ENCODE results near the gene TFPI. TPM values are rescaled to one million over a fixed set of nuclear protein-coding genes. Genes with fewer than 3 reads are reported as not detected.

TFPI gene
- total and polyA plus RNA-seq, 12 donors = 12.6 to 51.0 (median 21.0) TPM

DNA sequence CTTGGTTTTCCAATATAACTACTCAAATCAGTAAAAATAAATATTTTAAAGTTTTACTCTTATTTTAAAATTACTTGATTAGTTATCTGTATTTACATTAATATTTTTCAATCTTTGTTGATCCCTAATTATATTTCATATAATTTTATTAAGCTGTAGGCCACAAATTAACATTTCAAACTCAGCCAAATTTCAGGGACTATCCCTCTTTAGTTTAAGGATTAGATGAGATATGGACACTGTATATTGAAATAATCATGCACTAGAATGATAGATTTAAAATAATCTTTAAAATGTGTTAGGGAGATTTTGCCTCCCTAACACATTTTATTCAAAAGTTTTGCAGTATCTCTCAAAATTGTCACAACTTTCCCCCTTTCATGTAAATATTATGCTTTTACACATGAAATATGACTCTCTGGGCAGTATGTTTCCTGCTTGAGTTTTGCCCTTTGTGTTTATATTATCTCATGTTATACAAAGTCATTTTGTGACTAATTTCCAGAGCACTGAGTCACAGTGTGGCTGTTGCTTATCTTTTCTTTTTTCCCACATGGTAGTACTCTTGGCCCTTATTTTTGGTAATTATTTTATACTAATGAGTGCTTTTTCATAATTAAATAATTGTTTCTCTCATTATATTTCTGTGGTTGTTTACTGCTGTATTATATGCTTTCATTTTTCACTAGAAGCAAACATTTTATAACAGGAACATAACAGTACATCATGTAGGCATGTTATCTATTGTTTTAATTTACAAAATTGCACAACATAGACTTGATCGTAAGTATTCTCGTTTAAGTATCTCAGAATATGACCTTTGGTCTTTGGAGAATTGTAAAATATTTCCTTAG lies 1.2 kb downstream of the TFPI start:
- intact Hi-C loops (cut with DNase I) = no loop called here
- Histone ChIP-seq H3K4me1 (peaks cover 0 to 32% (median 13%) of the 10 kb centered on the region in 9 donors), H3K27ac (peak overlapping the region in 8 of 10 donors; percentile 57 to 86 (median 76)), H3K9me3 (no peaks in the 10 kb centered on the region), H3K27me3 (no peaks in the 10 kb centered on the region), H3K36me3 (no peaks in the 10 kb centered on the region), H3K4me3 (peak overlapping the region in 9 of 10 donors; percentile 33 to 61 (median 56))
- ATAC-seq (peak in 5 of 8 donors; percentile 32 to 57 (median 43)), DNase-seq (no peak)
- TF ChIP-seq, protein P1, sequence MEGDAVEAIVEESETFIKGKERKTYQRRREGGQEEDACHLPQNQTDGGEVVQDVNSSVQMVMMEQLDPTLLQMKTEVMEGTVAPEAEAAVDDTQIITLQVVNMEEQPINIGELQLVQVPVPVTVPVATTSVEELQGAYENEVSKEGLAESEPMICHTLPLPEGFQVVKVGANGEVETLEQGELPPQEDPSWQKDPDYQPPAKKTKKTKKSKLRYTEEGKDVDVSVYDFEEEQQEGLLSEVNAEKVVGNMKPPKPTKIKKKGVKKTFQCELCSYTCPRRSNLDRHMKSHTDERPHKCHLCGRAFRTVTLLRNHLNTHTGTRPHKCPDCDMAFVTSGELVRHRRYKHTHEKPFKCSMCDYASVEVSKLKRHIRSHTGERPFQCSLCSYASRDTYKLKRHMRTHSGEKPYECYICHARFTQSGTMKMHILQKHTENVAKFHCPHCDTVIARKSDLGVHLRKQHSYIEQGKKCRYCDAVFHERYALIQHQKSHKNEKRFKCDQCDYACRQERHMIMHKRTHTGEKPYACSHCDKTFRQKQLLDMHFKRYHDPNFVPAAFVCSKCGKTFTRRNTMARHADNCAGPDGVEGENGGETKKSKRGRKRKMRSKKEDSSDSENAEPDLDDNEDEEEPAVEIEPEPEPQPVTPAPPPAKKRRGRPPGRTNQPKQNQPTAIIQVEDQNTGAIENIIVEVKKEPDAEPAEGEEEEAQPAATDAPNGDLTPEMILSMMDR (IDR thresholded peaks at IDR 0.05) = no peak
- 53 to 60% methylated on average over 2 of the region's 2 CpGs for WGBS, 2 donors

DNA sequence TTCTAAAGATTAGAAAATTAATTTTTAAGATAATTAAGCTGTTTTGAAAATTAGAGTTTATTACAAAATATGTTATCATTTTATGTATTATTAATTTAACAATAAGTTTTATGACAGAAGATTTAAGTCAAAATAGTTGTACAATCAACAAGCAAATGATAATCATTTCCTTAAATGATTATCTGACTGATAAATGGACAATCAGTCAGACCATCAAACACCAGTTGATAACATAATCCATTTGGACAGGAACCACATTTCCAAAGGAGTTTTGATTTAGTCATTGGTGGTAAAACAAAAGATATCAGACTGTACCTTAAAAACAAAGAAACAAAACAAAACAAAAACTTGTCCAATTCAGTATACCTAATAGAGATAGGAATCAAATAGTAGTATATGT lies 1.9 kb downstream of the TFPI start:
- Histone ChIP-seq H3K36me3 (no peaks in the 10 kb centered on the region), H3K27me3 (no peaks in the 10 kb centered on the region), H3K27ac (peak overlapping the region in 7 of 10 donors; percentile 57 to 86 (median 77)), H3K4me1 (peaks cover 0 to 38% (median 14%) of the 10 kb centered on the region in 9 donors), H3K4me3 (peak overlapping the region in 9 of 10 donors; percentile 33 to 61 (median 56)), H3K9me3 (no peaks in the 10 kb centered on the region)
- intact Hi-C loops (cut with DNase I) = no loop called here
- DNase-seq = no peak
- ATAC-seq = no peak
- TF ChIP-seq, protein P1 (IDR thresholded peaks at IDR 0.05) = no peak

DNA sequence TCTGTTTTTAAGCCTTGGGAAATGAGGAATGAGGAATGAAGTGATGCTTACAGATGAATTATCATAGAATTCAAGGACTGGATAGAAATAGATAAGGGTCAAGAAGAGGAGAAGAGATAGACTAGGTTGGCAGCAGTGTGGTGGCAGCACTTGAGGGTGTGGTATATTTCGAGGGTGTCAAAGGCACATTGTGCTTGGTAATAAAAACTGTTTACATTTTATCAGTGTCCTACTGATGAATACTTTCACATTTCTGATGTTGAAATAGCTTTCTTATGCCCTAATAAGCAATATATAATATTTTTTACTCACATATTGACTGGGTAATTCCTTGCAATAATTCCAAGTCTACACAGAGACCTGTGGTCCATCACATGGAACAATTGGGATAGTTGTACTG lies 3.4 kb downstream of the TFPI start:
- Histone ChIP-seq H3K4me1 (peaks cover 0 to 53% (median 24%) of the 10 kb centered on the region in 9 donors), H3K27me3 (no peaks in the 10 kb centered on the region), H3K4me3 (peak overlapping the region in 8 of 10 donors; percentile 19 to 61 (median 56)), H3K9me3 (no peaks in the 10 kb centered on the region), H3K27ac (peak overlapping the region in 7 of 10 donors; percentile 4 to 86 (median 77)), H3K36me3 (no peaks in the 10 kb centered on the region)
- intact Hi-C loops (cut with DNase I) = no loop called here
- TF ChIP-seq, protein P1 (IDR thresholded peaks at IDR 0.05) = no peak
- DNase-seq (no peak), ATAC-seq (no peak)
- 65 to 74% methylated on average over 1 of the region's 1 CpG for WGBS, 2 donors

DNA sequence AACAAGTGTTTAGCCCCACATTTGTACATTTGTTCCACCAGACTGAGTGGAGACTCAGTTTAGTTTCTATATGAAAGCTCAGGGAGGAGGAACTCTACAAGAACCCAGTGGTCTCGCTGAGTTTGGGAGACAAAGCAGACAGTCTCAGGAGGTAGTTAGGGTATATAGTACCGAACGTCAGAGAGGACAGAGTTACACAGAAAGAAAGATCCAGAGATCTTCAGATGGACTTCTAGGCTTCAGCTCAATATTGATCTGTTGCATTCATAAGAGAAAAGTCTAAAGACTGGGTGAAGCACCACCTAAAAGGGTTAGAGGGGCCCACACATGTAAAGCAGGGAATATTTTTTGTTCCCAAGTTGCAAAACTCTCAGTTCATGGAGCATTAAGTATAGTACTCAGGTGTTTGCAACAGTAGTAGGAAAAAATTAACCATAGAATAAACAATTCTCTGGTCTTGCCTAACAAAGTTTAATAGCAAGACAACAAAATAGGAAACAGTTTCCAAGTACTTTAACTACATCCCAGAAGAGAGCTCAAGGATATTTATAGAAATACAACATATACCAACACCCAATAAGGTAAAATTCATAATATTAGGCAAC lies 4.2 kb downstream of the TFPI start:
- TF ChIP-seq, protein P1 (IDR thresholded peaks at IDR 0.05) = no peak
- ATAC-seq (no peak), DNase-seq (no peak)
- no peaks in the 10 kb centered on the region for H3K9me3 ChIP-seq
- H3K27ac ChIP-seq = peak overlapping the region in 9 of 10 donors; percentile 4 to 86 (median 67)
- peaks cover 0 to 59% (median 20%) of the 10 kb centered on the region in 9 donors for H3K4me1 ChIP-seq
- WGBS, 2 donors = 60% methylated on average over 3 of the region's 3 CpGs
- no peaks in the 10 kb centered on the region for H3K36me3 ChIP-seq
- peak overlapping the region in 8 of 10 donors; percentile 2 to 61 (median 56) for H3K4me3 ChIP-seq
- intact Hi-C loops (cut with DNase I) = no loop called here
- H3K27me3 ChIP-seq = no peaks in the 10 kb centered on the region
